ENCODE data around the gene NDUFA11.
"Not testable (repeated sequence)": the region's sequence is repeated elsewhere in the genome, so short reads cannot be mapped to it uniquely, and the experiment has no call there.

NDUFA11 gene

GRCh38 chr19:5893907-5894703, 9.5 kb downstream of the NDUFA11 start:
- DNase-seq (ENCODE audit: low spot score in 2 of 2), result no peak
- Mint-ChIP-seq H3K27ac (no peak overlapping the region), H3K9me3 (no peaks in the 10 kb centered on the region)

GRCh38 chr19:5893296-5893903, 10.2 kb downstream of the NDUFA11 start:
- Mint-ChIP-seq H3K27ac (no peak overlapping the region), H3K27me3 (peaks cover 5% of the 10 kb centered on the region), H3K36me3 (peaks cover 5% of the 10 kb centered on the region), H3K4me3 (no peak overlapping the region), H3K4me1 (peaks cover 7% of the 10 kb centered on the region), H3K9me3 (no peaks in the 10 kb centered on the region)
- DNase-seq (ENCODE audit: low spot score in 2 of 2) (no peak), ATAC-seq (ENCODE audit: low read depth) (no peak)

More at GRCh38 chr19:5893907-5894703, 9.5 kb downstream of the NDUFA11 start:
- Mint-ChIP-seq H3K27me3 (peaks cover 5% of the 10 kb centered on the region), H3K4me3 (no peak overlapping the region), H3K36me3 (peaks cover 5% of the 10 kb centered on the region), H3K4me1 (peaks cover 7% of the 10 kb centered on the region)
- no peak for ATAC-seq (ENCODE audit: low read depth)

GRCh38 chr19:5892772-5893275, 10.8 kb downstream of the NDUFA11 start:
- Mint-ChIP-seq H3K27ac (no peak overlapping the region), H3K36me3 (peaks cover 5% of the 10 kb centered on the region), H3K27me3 (peaks cover 6% of the 10 kb centered on the region), H3K4me3 (no peak overlapping the region), H3K4me1 (peaks cover 7% of the 10 kb centered on the region), H3K9me3 (no peaks in the 10 kb centered on the region)
- ATAC-seq (ENCODE audit: low read depth), result no peak
- no peak for DNase-seq (ENCODE audit: low spot score in 2 of 2)

- Mint-ChIP-seq H3K4me1 (peaks cover 7% of the 10 kb centered on the region), H3K27ac (no peak overlapping the region), H3K36me3 (peaks cover 5% of the 10 kb centered on the region), H3K9me3 (no peaks in the 10 kb centered on the region), H3K27me3 (peaks cover 6% of the 10 kb centered on the region), H3K4me3 (no peak overlapping the region)
- DNase-seq (ENCODE audit: low spot score in 2 of 2) (no peak), ATAC-seq (ENCODE audit: low read depth) (peak; percentile 42)
Measured at GRCh38 chr19:5891938-5892771, 11.4 kb downstream of the NDUFA11 start.

GRCh38 chr19:5891572-5891937, 12.0 kb downstream of the NDUFA11 start:
- Mint-ChIP-seq H3K4me3 (no peak overlapping the region), H3K27me3 (peaks cover 6% of the 10 kb centered on the region), H3K4me1 (peaks cover 7% of the 10 kb centered on the region), H3K9me3 (no peaks in the 10 kb centered on the region), H3K36me3 (peaks cover 5% of the 10 kb centered on the region), H3K27ac (no peak overlapping the region)
- no peak for ATAC-seq (ENCODE audit: low read depth)
- no peak for DNase-seq (ENCODE audit: low spot score in 2 of 2)

- ATAC-seq (ENCODE audit: low read depth) (no peak), DNase-seq (ENCODE audit: low spot score in 2 of 2) (no peak)
- Mint-ChIP-seq H3K36me3 (no peaks in the 10 kb centered on the region), H3K4me1 (peaks cover 4% of the 10 kb centered on the region), H3K9me3 (no peaks in the 10 kb centered on the region), H3K27ac (no peak overlapping the region), H3K4me3 (no peak overlapping the region), H3K27me3 (peaks cover 9% of the 10 kb centered on the region)
Measured at GRCh38 chr19:5890099-5890498, 13.5 kb downstream of the NDUFA11 start.

- no peak overlapping the region for H3K4me3 Mint-ChIP-seq
- no peaks in the 10 kb centered on the region for H3K9me3 Mint-ChIP-seq
- ATAC-seq (ENCODE audit: low read depth), result no peak
- no peaks in the 10 kb centered on the region for H3K36me3 Mint-ChIP-seq
- H3K27ac Mint-ChIP-seq, result no peak overlapping the region
- H3K4me1 Mint-ChIP-seq, result peaks cover 4% of the 10 kb centered on the region
- H3K27me3 Mint-ChIP-seq, result peaks cover 9% of the 10 kb centered on the region
- DNase-seq (ENCODE audit: low spot score in 2 of 2), result no peak
Measured at GRCh38 chr19:5889288-5889971, 14.2 kb downstream of the NDUFA11 start.

GRCh38 chr19:5884065-5884811, 19.4 kb downstream of the NDUFA11 start:
- H3K36me3 Mint-ChIP-seq; DNase-seq (ENCODE audit: low spot score in 2 of 2); H3K27me3 Mint-ChIP-seq; H3K4me1 Mint-ChIP-seq; H3K9me3 Mint-ChIP-seq; H3K4me3 Mint-ChIP-seq; H3K27ac Mint-ChIP-seq: not testable (repeated sequence)
- ATAC-seq (ENCODE audit: low read depth), result peak; percentile 73

- not testable (repeated sequence) for H3K9me3 Mint-ChIP-seq; ATAC-seq (ENCODE audit: low read depth); H3K4me1 Mint-ChIP-seq; H3K27ac Mint-ChIP-seq; H3K27me3 Mint-ChIP-seq; H3K4me3 Mint-ChIP-seq; DNase-seq (ENCODE audit: low spot score in 2 of 2); H3K36me3 Mint-ChIP-seq
Measured at GRCh38 chr19:5883157-5883873, 20.3 kb downstream of the NDUFA11 start.

- no peak overlapping the region for H3K4me3 Mint-ChIP-seq
- no peak for DNase-seq (ENCODE audit: low spot score in 2 of 2)
- no peaks in the 10 kb centered on the region for H3K36me3 Mint-ChIP-seq
- peaks cover 3% of the 10 kb centered on the region for H3K4me1 Mint-ChIP-seq
- H3K27ac Mint-ChIP-seq, result no peak overlapping the region
- no peaks in the 10 kb centered on the region for H3K9me3 Mint-ChIP-seq
- no peak for ATAC-seq (ENCODE audit: low read depth)
- peaks cover 7% of the 10 kb centered on the region for H3K27me3 Mint-ChIP-seq
Measured at GRCh38 chr19:5882421-5882968, 21.1 kb downstream of the NDUFA11 start.

- peaks cover 10% of the 10 kb centered on the region for H3K27me3 Mint-ChIP-seq
- no peaks in the 10 kb centered on the region for H3K36me3 Mint-ChIP-seq
- DNase-seq (ENCODE audit: low spot score in 2 of 2) (no peak), ATAC-seq (ENCODE audit: low read depth) (no peak)
- no peak overlapping the region for H3K27ac Mint-ChIP-seq
- no peaks in the 10 kb centered on the region for H3K9me3 Mint-ChIP-seq
- H3K4me3 Mint-ChIP-seq, result no peak overlapping the region
- peaks cover 3% of the 10 kb centered on the region for H3K4me1 Mint-ChIP-seq
Measured at GRCh38 chr19:5881543-5882299, 21.9 kb downstream of the NDUFA11 start.

GRCh38 chr19:5880604-5881078, 22.9 kb downstream of the NDUFA11 start:
- Mint-ChIP-seq H3K36me3 (no peaks in the 10 kb centered on the region), H3K4me3 (no peak overlapping the region), H3K4me1 (peaks cover 3% of the 10 kb centered on the region), H3K27me3 (peaks cover 16% of the 10 kb centered on the region), H3K27ac (no peak overlapping the region), H3K9me3 (no peaks in the 10 kb centered on the region)
- no peak for DNase-seq (ENCODE audit: low spot score in 2 of 2)
- ATAC-seq (ENCODE audit: low read depth), result no peak

Measured in memory B cell (primary cell).